Daoy (cell line): Measurements from ENCODE around the gene ZNF511. TPM values are rescaled to one million over a fixed set of nuclear protein-coding genes. Genes with fewer than 3 reads are reported as not detected.

Experiments
- DNase-seq: peaks from one replicate; pipeline ENCODE4 v3.0.0-alpha.2; 2015; ENCODE audit warnings: low read depth
- total RNA-seq: library from RNA; depleted of rRNA; stranded (reverse); fragments of >200 nt; shearing (Covaris generic); gene quantifications from 2 replicates; pipeline ENCODE4 v1.2.3, GENCODE V29; 2014

ZNF511 gene
- total RNA-seq, 1 experiment from 2014 or later, result 29.8 TPM

GRCh38 chr10:133274751-133275683, 33.7 kb upstream of the ZNF511 start:
- peak; percentile 68 for DNase-seq

- DNase-seq, result peak; percentile 44
Measured at GRCh38 chr10:133275684-133276092, 33.0 kb upstream of the ZNF511 start.

GRCh38 chr10:133276100-133276434, 32.6 kb upstream of the ZNF511 start:
- DNase-seq, result no peak

- DNase-seq, result peak; percentile 39
Measured at GRCh38 chr10:133276435-133277201, 32.1 kb upstream of the ZNF511 start, which contains the start of gene ADAM8. TSS of gene ADAM8 (minus strand) at chr10:133276868. CDS start at chr10:133276817, 51 bp downstream.

DNA sequence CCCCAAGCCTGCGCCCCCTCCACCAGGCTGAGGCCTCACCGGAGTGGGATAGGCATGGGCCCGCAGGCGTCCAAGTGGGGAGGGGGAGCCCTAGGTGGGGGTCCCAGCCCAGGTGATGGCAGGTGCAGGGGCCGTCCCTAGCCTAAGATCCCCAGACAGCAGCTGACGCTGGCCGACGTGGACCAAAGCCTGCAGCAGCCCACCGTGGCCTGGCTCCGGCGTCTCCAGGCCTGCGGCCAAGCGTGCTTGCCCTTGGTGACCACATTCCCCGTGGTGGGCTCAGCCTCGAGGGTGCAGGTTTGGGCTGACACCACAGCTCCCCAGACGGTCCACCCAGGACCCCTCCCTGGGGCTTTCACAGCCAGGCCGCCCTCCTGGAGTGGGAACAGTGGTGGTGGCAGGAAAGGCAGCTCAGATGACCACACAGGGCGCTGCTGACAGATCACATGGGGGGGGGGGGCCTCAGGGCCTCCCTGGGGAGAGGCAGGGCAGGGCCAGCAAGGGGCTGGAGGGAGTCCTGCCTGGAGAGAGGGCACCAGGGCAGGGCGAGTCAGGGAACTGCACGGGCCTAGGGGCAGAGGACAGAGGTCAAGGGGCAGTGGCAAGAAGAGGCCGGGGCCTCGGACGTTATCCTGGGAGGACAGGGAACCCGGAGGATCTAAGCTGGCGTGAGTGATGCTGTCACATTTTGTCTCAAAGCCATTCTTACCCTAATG, 31.3 kb upstream of the ZNF511 start:
- no peak for DNase-seq

GRCh38 chr10:133277993-133278576, 30.6 kb upstream of the ZNF511 start:
- DNase-seq, result no peak

DNA sequence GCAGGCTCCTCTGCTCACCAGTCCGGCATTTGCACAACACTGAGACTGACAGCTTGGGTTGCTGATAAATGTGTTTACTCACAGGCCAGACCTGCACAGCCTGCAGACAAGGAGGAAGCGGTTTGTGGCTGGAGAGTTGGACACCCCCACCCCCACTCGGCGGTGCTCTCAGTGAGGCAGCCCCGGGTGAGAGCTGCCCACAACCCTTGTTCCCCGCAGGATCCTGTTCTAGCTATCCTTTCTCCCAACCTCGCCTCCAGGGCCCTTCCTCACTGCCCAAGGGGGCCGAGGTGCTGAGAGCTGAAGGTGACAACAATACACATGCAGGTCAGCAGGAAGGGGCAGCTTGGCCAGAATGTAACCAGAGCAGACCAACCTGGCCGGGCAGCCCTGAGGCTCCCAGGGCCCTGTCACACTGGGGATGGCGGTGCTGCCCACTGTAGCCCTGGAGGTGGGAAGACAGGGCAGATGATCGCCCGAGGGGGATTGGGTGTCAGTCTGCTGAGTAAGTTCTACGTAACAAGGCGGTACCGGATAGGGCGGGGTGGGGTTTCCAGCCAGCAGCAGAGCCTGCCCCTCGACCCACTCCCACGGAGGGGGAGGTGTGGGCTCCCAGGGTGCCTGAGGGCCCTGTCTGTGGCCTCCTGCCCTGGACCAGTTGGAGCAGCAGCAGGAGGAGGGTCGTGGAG, 30.0 kb upstream of the ZNF511 start:
- DNase-seq, result peak; percentile 77

DNA sequence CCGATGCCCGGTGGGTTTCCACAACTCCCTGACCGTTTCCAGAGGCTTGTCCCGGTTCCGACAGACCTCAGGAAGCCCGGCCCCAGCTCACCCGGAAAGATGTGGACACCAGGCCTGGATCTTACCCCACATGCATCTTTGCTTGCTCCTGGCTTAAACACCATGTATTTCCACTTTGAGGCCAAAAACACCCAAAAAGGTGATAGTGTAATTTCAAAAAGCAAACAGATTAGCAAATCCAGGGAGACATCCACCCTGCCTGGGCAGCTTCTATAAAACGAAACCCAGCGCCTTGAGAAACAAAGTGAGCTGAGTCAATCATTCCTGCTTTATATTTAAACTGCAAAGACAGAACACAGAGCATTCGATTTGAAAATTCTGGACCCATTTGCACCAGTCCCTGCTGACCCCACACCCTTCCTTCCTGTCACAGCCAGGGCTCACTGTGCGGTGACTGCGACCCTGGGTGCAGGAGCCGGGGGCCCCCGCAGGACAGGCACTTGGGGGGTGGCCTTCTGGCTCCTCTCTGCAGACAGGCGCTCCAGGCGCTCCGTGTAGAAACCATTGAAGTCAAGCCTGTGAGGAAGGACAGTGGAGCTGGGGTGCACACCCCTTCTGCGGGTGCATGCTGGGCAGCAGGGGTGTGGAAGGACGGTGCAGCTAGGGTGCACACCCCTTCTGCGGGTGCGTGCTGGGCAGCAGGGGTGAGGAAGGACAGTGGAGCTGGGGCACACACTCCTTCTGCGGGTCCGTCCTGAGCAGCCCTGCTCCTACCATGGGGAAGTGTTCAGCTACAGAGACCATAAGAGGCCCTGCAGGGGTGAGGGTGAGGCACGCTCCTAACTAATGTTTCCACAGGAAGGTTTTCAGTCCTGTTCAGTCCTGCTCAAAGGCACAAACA, 29.1 kb upstream of the ZNF511 start:
- no peak for DNase-seq

- DNase-seq, result no peak
Measured at GRCh38 chr10:133280391-133281059, 28.2 kb upstream of the ZNF511 start.

GRCh38 chr10:133281084-133281483, 27.6 kb upstream of the ZNF511 start:
- DNase-seq, result no peak

DNA sequence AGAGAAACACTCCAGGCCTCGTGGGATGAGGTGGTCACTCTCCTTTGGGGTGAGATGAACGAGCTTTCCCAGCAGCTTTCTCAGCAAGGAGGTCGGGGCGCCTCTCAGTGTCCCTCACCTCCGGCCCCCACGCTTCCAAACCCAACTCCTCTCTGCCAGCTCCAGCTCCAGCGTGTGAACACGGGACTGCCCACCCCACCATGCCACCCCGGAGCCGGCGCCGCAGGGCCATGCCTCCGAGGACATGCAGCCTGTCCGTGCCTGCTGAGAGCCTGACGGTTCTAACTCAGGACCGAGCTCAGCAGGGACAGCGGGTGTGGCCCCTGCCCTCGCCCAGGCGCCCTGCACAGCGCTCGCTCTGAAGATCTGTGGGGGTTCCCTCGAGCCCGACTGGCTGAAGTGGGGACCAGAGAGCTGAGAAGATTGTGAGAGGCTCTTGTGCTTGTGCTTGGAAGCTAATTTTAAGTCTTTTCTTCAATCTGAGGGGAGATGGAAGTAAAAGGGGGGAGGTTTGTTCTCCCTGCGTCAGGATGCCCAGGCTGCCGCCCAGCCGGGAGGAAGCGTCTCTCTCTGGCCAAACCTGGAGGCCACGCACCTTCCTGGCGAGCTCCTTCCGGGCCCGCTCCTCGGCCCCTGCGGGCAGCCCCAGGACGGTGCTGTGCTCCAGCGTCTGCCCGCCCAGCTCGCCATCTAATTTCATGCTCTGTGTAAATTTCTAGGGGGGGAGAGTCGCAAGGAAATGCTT, 26.9 kb upstream of the ZNF511 start:
- DNase-seq, result no peak

- DNase-seq, result no peak
Measured at GRCh38 chr10:133282846-133283390, 25.8 kb upstream of the ZNF511 start.

GRCh38 chr10:133283931-133284330, 24.8 kb upstream of the ZNF511 start:
- no peak for DNase-seq

DNA sequence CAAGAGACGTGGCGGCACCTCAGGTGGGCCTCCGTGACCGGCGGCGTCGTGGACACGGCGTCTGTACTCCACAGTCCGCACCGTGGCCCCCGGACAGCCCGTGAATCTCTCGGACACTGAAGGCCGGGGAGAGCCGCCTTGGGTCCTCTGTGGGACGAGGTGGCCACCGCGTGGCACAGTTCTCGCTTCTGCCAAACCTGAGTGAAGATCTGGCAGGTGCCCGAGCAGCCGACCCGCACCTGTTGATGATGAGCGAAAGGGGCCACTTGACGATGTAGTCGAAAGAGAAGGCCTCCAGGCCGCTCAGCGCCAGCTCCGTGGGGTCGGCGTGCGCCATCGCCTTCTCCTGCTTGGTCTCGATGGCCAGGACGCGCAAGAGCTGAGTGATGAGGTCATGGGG, 23.5 kb upstream of the ZNF511 start:
- no peak for DNase-seq

DNA sequence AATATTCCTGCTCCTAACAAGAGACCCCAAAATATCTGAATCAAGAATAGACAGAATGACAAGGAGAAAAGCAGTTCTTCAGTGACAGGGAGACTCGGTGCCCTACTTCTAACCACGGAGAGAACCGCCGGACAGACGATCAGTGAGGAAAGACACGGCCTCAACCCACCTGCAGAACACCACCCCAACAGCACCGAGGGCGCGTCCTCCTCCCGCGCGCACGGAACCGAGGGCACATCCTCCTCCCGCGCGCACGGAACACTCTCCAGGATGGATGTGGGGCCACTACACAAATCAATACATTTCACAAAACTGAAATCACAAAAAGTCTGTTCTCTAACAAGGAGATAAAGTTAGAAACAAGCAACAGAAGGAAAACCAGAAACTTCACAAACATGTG, 22.3 kb upstream of the ZNF511 start:
- no peak for DNase-seq

DNA sequence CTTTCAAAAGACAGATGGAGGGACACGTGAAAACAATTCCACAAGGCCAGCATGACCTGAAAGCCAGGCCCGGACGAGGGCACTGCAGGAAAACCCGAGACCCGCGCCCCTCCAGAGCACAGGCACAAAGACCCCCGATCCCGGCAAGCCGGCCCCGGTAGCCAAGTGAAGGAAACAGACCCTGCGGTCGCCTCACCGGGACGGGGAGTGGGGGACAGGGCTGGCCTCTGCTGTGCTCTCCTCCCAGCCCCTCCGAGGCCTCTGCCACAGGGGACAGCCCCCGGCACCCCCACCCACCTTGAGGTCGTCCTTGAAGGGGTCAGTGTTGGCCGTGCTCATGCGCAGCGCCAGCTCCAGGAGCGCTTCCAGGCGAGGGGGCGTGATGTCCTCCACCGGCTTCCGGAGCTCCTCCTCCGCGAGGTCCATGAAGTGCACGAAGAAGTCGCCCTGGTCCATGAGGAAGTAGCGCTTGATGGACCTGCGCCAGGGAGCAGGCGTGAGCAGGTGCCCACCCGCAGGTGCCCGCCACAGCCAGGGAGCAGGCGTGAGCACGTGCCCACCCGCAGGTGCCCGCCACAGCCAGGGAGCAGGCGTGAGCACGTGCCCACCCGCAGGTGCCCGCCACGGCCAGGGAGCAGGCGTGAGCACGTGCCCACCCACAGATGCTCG, 20.7 kb upstream of the ZNF511 start:
- no peak for DNase-seq

DNA sequence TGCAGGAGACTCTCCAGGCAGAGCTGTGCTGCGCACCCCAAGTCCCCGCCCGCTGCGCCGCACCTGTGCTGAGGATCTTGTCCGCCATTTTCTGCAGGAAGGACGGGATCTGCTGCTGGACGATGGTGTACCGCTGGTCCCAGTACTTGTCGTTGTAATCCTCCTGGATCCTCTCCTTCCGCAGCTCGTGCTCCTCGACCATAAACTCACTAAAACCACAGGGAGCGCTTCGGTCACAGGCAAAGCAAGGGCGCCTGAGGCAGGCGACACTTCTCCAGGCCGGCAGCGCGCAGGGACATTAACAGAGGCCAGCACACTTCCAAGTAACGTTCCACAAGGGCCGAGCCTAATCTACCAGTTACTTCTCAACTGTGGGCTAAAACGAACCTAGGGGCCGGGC, 19.0 kb upstream of the ZNF511 start:
- DNase-seq, result no peak
